Neural cell (in vitro differentiated cells): ENCODE data around the gene CREBRF. TPM values are rescaled to one million over a fixed set of nuclear protein-coding genes. Genes with fewer than 3 reads are reported as not detected.

Experiments used
- H2AFZ ChIP-seq: fragments of 200-600, 300-800 bp; sonication (generic), shearing (Covaris generic); 2 replicates; pipeline ENCODE4 v1.6.0; 2014; ENCODE audit warnings: low read depth, mild to moderate bottlenecking, antibody characterized with exemption, low read length, moderate library complexity
- H3F3A ChIP-seq: fragments of 200-600 bp; shearing (Covaris generic); 2 replicates; pipeline ENCODE4 v1.6.1; 2016; ENCODE audit warnings: mild to moderate bottlenecking, moderate library complexity, mixed read lengths, antibody characterized with exemption, low read length; ENCODE audit not compliant: insufficient read depth, poor library complexity, severe bottlenecking
- H3K27ac ChIP-seq: fragments of 200-600, 300-800 bp; sonication (generic), shearing (Covaris generic); 2 replicates; pipeline ENCODE4 v1.5.1; 2014; ENCODE audit warnings: mild to moderate bottlenecking, low read length, moderate library complexity
- H3K27me3 ChIP-seq: fragments of 300-800, 200-600 bp; sonication (generic), shearing (Covaris generic); 2 replicates; pipeline ENCODE4 v1.6.0; 2014; ENCODE audit warnings: mild to moderate bottlenecking, low read depth, low read length, moderate library complexity; ENCODE audit not compliant: insufficient read depth
- H3K36me3 ChIP-seq: fragments of 300-800, 200-600 bp; sonication (generic), shearing (Covaris generic); 2 replicates; pipeline ENCODE4 v1.5.1; 2014; ENCODE audit warnings: mild to moderate bottlenecking, antibody characterized with exemption, low read length, moderate library complexity; ENCODE audit not compliant: insufficient read depth
- H3K4me2 ChIP-seq: fragments of 300-800, 200-600 bp; sonication (generic), shearing (Covaris generic); 2 replicates; pipeline ENCODE4 v1.6.0; 2014; ENCODE audit warnings: mild to moderate bottlenecking, low read length
- H3K4me3 ChIP-seq: fragments of 300-800, 200-600 bp; sonication (generic), shearing (Covaris generic); 2 replicates; pipeline ENCODE4 v1.5.1; 2014; ENCODE audit warnings: mild to moderate bottlenecking, low read length, moderate library complexity
- H3K79me2 ChIP-seq: fragments of 200-600 bp; shearing (Covaris generic); replicated peaks from 2 replicates; pipeline ENCODE4 v1.6.0; 2014; ENCODE audit warnings: mild to moderate bottlenecking, low read length, moderate library complexity; ENCODE audit not compliant: insufficient read depth
- H3K9ac ChIP-seq: fragments of 300-800, 200-600 bp; sonication (generic), shearing (Covaris generic); 2 replicates; pipeline ENCODE4 v1.6.1; 2016; ENCODE audit warnings: mild to moderate bottlenecking, low read length, mixed read lengths
- H3K9me2 ChIP-seq: fragments of 200-600 bp; shearing (Covaris generic); 2 replicates; pipeline ENCODE4 v1.6.1; 2016; ENCODE audit warnings: mild to moderate bottlenecking, low read length, mixed read lengths; ENCODE audit not compliant: insufficient read depth
- H3K9me3 ChIP-seq: fragments of 200-600, 300-800 bp; sonication (generic), shearing (Covaris generic); 2 replicates; pipeline ENCODE4 v1.6.1; 2016; ENCODE audit warnings: mild to moderate bottlenecking, mixed run types, low read length, moderate library complexity, mixed read lengths
- H4K20me1 ChIP-seq: fragments of 200-600 bp; shearing (Covaris generic); 2 replicates; pipeline ENCODE4 v1.6.1; 2016; ENCODE audit warnings: mild to moderate bottlenecking, mixed run types; ENCODE audit not compliant: insufficient read depth
- EP300 ChIP-seq: fragments of 450-650 bp; conservative IDR thresholded peaks from 2 replicates; pipeline ENCODE4 v1.6.1; 2014; ENCODE audit warnings: antibody characterized with exemption, mild to moderate bottlenecking, moderate library complexity; ENCODE audit not compliant: poor library complexity, severe bottlenecking
- EZH2 ChIP-seq: fragments of 200-600, 300-800 bp; shearing (Covaris generic), sonication (generic); IDR thresholded peaks from 2 replicates; pipeline ENCODE4 v1.6.1; 2014; ENCODE audit warnings: antibody characterized with exemption, low read length, borderline replicate concordance, mild to moderate bottlenecking; ENCODE audit not compliant: insufficient read depth, poor library complexity, severe bottlenecking
- MXI1 ChIP-seq: fragments of 450-650 bp; conservative IDR thresholded peaks from 2 replicates; pipeline ENCODE4 v1.6.1; 2014; ENCODE audit warnings: antibody characterized with exemption, mild to moderate bottlenecking; ENCODE audit not compliant: poor library complexity, severe bottlenecking
- POLR2AphosphoS5 ChIP-seq: IDR thresholded peaks from 2 replicates; pipeline ENCODE4 v1.6.1; 2012
- RAD21 ChIP-seq: fragments of 450-650 bp; conservative IDR thresholded peaks from 2 replicates; pipeline ENCODE4 v1.6.1; 2014; ENCODE audit warnings: antibody characterized with exemption, mild to moderate bottlenecking, moderate library complexity
- SMC3 ChIP-seq: fragments of 450-650 bp; conservative IDR thresholded peaks from 2 replicates; pipeline ENCODE4 v1.6.1; 2014; ENCODE audit warnings: antibody characterized with exemption, mild to moderate bottlenecking, moderate library complexity; ENCODE audit not compliant: poor library complexity
- TAF1 ChIP-seq: IDR thresholded peaks from 2 replicates; pipeline ENCODE4 v1.6.1; 2012; ENCODE audit warnings: low read depth
- polyA plus RNA-seq: library from polyadenylated mRNA; depleted of rRNA; stranded (reverse); fragments of >200 nt; gene quantifications from 2 replicates; pipeline ENCODE4 v1.2.3, GENCODE V29; 2014
- TF ChIP-seq, protein P1 (sequence below): fragments of 450-650 bp; IDR thresholded peaks from 2 replicates; pipeline ENCODE4 v1.5.1; 2014; ENCODE audit warnings: antibody characterized with exemption, mild to moderate bottlenecking, moderate library complexity; ENCODE audit not compliant: poor library complexity, severe bottlenecking
- TF ChIP-seq, protein P2 (sequence below): IDR thresholded peaks from 2 replicates; pipeline ENCODE4 v1.6.1; 2012; ENCODE audit warnings: borderline replicate concordance

Gene CREBRF
- polyA plus RNA-seq, 1 donor from 2014 or later, result 9.3 TPM

DNA sequence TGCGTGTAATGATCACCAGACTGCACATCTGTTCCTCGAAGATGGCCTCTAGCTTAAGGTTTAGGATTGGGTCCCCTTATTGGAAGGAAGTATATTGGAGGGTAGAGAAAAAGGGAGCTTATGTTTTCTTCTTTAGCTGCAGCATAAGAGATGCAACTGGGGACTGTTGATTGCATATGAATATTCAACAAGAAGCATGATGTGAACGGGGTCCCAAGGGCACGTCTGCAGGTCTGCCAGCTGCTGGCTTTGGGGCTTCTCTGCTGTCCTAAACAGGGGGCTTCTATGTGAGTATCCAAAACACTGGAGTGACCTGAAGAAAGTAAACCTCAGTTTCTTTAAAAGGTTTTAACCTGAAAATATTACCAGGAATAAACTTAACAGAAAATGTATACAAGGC, 84.6 kb downstream of the CREBRF start:
- H3K9me3 ChIP-seq, result no peaks in the 10 kb centered on the region
- no peaks in the 10 kb centered on the region for H3K36me3 ChIP-seq
- no peak overlapping the region for H3K4me2 ChIP-seq
- no peaks in the 10 kb centered on the region for H3K27me3 ChIP-seq
- H3K79me2 ChIP-seq, result no peaks in the 10 kb centered on the region
- no peak overlapping the region for H3K4me3 ChIP-seq
- no peak overlapping the region for H3K9ac ChIP-seq
- no peaks in the 10 kb centered on the region for H4K20me1 ChIP-seq
- H3K27ac ChIP-seq, result no peak overlapping the region
- no peaks in the 10 kb centered on the region for H3F3A ChIP-seq
- TF ChIP-seq MXI1 (no peak), POLR2AphosphoS5 (no peak), TAF1 (no peak), EP300 (no peak), EZH2 (no peak), SMC3 (no peak), RAD21 (no peak)
- TF ChIP-seq, protein P1, sequence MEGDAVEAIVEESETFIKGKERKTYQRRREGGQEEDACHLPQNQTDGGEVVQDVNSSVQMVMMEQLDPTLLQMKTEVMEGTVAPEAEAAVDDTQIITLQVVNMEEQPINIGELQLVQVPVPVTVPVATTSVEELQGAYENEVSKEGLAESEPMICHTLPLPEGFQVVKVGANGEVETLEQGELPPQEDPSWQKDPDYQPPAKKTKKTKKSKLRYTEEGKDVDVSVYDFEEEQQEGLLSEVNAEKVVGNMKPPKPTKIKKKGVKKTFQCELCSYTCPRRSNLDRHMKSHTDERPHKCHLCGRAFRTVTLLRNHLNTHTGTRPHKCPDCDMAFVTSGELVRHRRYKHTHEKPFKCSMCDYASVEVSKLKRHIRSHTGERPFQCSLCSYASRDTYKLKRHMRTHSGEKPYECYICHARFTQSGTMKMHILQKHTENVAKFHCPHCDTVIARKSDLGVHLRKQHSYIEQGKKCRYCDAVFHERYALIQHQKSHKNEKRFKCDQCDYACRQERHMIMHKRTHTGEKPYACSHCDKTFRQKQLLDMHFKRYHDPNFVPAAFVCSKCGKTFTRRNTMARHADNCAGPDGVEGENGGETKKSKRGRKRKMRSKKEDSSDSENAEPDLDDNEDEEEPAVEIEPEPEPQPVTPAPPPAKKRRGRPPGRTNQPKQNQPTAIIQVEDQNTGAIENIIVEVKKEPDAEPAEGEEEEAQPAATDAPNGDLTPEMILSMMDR, result no peak
- TF ChIP-seq, protein P2, sequence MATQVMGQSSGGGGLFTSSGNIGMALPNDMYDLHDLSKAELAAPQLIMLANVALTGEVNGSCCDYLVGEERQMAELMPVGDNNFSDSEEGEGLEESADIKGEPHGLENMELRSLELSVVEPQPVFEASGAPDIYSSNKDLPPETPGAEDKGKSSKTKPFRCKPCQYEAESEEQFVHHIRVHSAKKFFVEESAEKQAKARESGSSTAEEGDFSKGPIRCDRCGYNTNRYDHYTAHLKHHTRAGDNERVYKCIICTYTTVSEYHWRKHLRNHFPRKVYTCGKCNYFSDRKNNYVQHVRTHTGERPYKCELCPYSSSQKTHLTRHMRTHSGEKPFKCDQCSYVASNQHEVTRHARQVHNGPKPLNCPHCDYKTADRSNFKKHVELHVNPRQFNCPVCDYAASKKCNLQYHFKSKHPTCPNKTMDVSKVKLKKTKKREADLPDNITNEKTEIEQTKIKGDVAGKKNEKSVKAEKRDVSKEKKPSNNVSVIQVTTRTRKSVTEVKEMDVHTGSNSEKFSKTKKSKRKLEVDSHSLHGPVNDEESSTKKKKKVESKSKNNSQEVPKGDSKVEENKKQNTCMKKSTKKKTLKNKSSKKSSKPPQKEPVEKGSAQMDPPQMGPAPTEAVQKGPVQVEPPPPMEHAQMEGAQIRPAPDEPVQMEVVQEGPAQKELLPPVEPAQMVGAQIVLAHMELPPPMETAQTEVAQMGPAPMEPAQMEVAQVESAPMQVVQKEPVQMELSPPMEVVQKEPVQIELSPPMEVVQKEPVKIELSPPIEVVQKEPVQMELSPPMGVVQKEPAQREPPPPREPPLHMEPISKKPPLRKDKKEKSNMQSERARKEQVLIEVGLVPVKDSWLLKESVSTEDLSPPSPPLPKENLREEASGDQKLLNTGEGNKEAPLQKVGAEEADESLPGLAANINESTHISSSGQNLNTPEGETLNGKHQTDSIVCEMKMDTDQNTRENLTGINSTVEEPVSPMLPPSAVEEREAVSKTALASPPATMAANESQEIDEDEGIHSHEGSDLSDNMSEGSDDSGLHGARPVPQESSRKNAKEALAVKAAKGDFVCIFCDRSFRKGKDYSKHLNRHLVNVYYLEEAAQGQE, result no peak
- H2AFZ ChIP-seq, result no peak overlapping the region
- H3K9me2 ChIP-seq, result no peaks in the 10 kb centered on the region

DNA sequence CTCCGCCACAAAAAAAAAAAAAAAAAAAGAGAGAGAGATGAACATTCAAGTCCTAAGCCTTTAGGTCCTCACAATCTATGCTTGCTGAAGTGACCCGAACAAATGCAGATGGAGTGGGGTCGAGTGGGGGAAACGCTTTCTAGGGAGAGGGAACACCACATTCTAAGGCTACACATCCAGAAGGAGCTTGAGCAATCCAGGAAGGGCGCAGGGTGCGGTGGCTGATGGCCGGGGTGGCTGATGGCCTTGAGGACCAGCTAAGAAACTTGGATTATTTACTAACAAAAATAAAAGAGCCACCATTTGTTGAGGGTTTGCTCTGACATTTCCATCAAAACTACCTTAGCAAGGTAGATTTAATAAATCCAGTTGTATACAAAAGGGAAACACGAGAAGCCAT, 87.4 kb downstream of the CREBRF start:
- H3K9ac ChIP-seq, result no peak overlapping the region
- no peak overlapping the region for H2AFZ ChIP-seq

More for the DNA sequence above, 87.4 kb downstream of the CREBRF start:
- no peaks in the 10 kb centered on the region for H3K79me2 ChIP-seq
- H4K20me1 ChIP-seq, result no peaks in the 10 kb centered on the region
- no peak overlapping the region for H3K4me3 ChIP-seq
- no peaks in the 10 kb centered on the region for H3K27me3 ChIP-seq
- H3K27ac ChIP-seq, result no peak overlapping the region
- TF ChIP-seq EP300, result no peak
- TF ChIP-seq RAD21, result no peak
- no peak for TF ChIP-seq MXI1
- TF ChIP-seq, protein P2, result no peak
- TF ChIP-seq EZH2, result no peak
- no peak for TF ChIP-seq SMC3
- TF ChIP-seq POLR2AphosphoS5, result no peak
- TF ChIP-seq, protein P1, result no peak
- TF ChIP-seq TAF1, result no peak
- no peaks in the 10 kb centered on the region for H3K9me3 ChIP-seq
- no peak overlapping the region for H3K4me2 ChIP-seq
- H3F3A ChIP-seq, result no peaks in the 10 kb centered on the region
- no peaks in the 10 kb centered on the region for H3K36me3 ChIP-seq
- H3K9me2 ChIP-seq, result no peaks in the 10 kb centered on the region
